Prostate gland (tissue), 2 donors: ENCODE measurements around the gene ESR2. TPM values are rescaled to one million over a fixed set of nuclear protein-coding genes. Genes with fewer than 3 reads are reported as not detected.

Experiments
- DNase-seq: peaks from one replicate; pipeline ENCODE4 v3.0.0-alpha.2; 2019; ENCODE audit warnings: low spot score
- H3K27ac ChIP-seq, 2 donors: fragments of 200-600 bp; sonication (generic); 2 replicates each; pipeline ENCODE4 v1.5.1; 2017 to 2019
- H3K27me3 ChIP-seq: fragments of 200-600 bp; sonication (generic); replicated peaks from 2 replicates; pipeline ENCODE4 v1.5.1; 2019; ENCODE audit not compliant: insufficient read depth
- H3K36me3 ChIP-seq, 2 donors: fragments of 200-600 bp; sonication (generic); 1 replicate in 1 of 2; 2 replicates in 1 of 2; pipeline versions ENCODE4 v1.5.1 to v1.8.1; 2017 to 2019
- H3K4me1 ChIP-seq: fragments of 200-600 bp; sonication (generic); replicated peaks from 2 replicates; pipeline ENCODE4 v1.5.1; 2019
- H3K4me3 ChIP-seq, 2 donors: fragments of 200-600 bp; sonication (generic); 2 replicates each; pipeline ENCODE4 v1.5.1; 2017 to 2019
- H3K9me3 ChIP-seq: fragments of 200-600 bp; sonication (generic); 2 replicates; pipeline ENCODE4 v1.5.1; 2017
- CTCF ChIP-seq, 4 experiments: fragments of 200-600 bp in 2 of 4; fragments of 450-650 bp in 2 of 4; sonication (generic) in 2 of 4; IDR thresholded peaks; 1 replicate in 3 of 4; 2 replicates in 1 of 4; pipeline ENCODE4 v1.5.1; 2016 to 2019; ENCODE audit warnings: antibody characterized with exemption in 4 of 4, mild to moderate bottlenecking in 2 of 4, moderate library complexity in 2 of 4
- POLR2A ChIP-seq: fragments of 450-650 bp; IDR thresholded peaks from one replicate; pipeline ENCODE4 v1.6.1; 2016; ENCODE audit warnings: antibody characterized with exemption, mild to moderate bottlenecking
- POLR2AphosphoS5 ChIP-seq: sonication (generic); formaldehyde crosslinking; IDR thresholded peaks from one replicate; pipeline ENCODE4 v1.6.1; 2017; ENCODE audit warnings: antibody characterized with exemption
- WGBS: methylation state at CpG from one replicate; pipeline ENCODE4 v1.1.5; 2018; 5-methylcytosine and 5-hydroxymethylcytosine counted together
- intact Hi-C: fragments of 100-400 bp; cut with DNase I; formaldehyde crosslinking; loops from one replicate; pipeline ENCODE4 v1.14.2; 2022
- total RNA-seq, 2 donors: library from RNA; depleted of rRNA; stranded (reverse); fragments of >200 nt; gene quantifications; one replicate each; pipeline ENCODE4 v1.1.0, GENCODE V29; 2016

ESR2 gene
- total RNA-seq, 2 donors from 2014 or later = 0.68 to 21.4 TPM

- no peak for DNase-seq
- Histone ChIP-seq H3K27me3 (no peaks in the 10 kb centered on the region), H3K9me3 (no peaks in the 10 kb centered on the region), H3K4me1 (no peaks in the 10 kb centered on the region), H3K36me3 (no peaks in the 10 kb centered on the region), H3K27ac (no peak overlapping the region), H3K4me3 (no peak overlapping the region)
- no peak for TF ChIP-seq CTCF (IDR thresholded peaks at IDR 0.05)
- TF ChIP-seq POLR2AphosphoS5 = no peak
- no peak for TF ChIP-seq POLR2A
- intact Hi-C loops = no loop called here
- WGBS = 94% methylated on average over 2 of the region's 2 CpGs
These were observed 119.0 kb downstream of the ESR2 start for GRCh38 chr14:64174922-64175782.

- H3K9me3 ChIP-seq = no peaks in the 10 kb centered on the region
- H3K27ac ChIP-seq = no peak overlapping the region
- H3K27me3 ChIP-seq = no peaks in the 10 kb centered on the region
- intact Hi-C loops = no loop called here
- H3K4me1 ChIP-seq = no peaks in the 10 kb centered on the region
- H3K4me3 ChIP-seq = no peak overlapping the region
- no peaks in the 10 kb centered on the region for H3K36me3 ChIP-seq
- DNase-seq = no peak
- TF ChIP-seq POLR2AphosphoS5 (no peak), CTCF (IDR thresholded peaks at IDR 0.05) (no peak), POLR2A (no peak)
- WGBS = 96% methylated on average over 8 of the region's 8 CpGs
These were observed 124.0 kb downstream of the ESR2 start for GRCh38 chr14:64170181-64170580.

GRCh38 chr14:64159588-64159987 is 134.6 kb downstream of the ESR2 start:
- TF ChIP-seq CTCF (IDR thresholded peaks at IDR 0.05) (no peak), POLR2A (no peak), POLR2AphosphoS5 (no peak)
- H3K9me3 ChIP-seq = no peaks in the 10 kb centered on the region
- H3K27me3 ChIP-seq = no peaks in the 10 kb centered on the region
- 92% methylated on average over 3 of the region's 3 CpGs for WGBS
- no peak overlapping the region for H3K4me3 ChIP-seq
- H3K27ac ChIP-seq = no peak overlapping the region
- intact Hi-C loops = no loop called here
- no peaks in the 10 kb centered on the region for H3K36me3 ChIP-seq
- DNase-seq = no peak
- H3K4me1 ChIP-seq = no peaks in the 10 kb centered on the region

GRCh38 chr14:64158608-64159007 is 135.6 kb downstream of the ESR2 start:
- H3K4me3 ChIP-seq = no peak overlapping the region
- DNase-seq = no peak
- no peak overlapping the region for H3K27ac ChIP-seq
- no peaks in the 10 kb centered on the region for H3K36me3 ChIP-seq
- intact Hi-C loops = no loop called here
- WGBS = 82% methylated on average over 2 of the region's 2 CpGs
- H3K4me1 ChIP-seq = no peaks in the 10 kb centered on the region
- TF ChIP-seq CTCF (IDR thresholded peaks at IDR 0.05) = no peak
- TF ChIP-seq POLR2AphosphoS5 = no peak
- no peak for TF ChIP-seq POLR2A
- no peaks in the 10 kb centered on the region for H3K9me3 ChIP-seq
- no peaks in the 10 kb centered on the region for H3K27me3 ChIP-seq

- H3K9me3 ChIP-seq = no peaks in the 10 kb centered on the region
- H3K4me1 ChIP-seq = no peaks in the 10 kb centered on the region
- H3K27me3 ChIP-seq = no peaks in the 10 kb centered on the region
- TF ChIP-seq CTCF (IDR thresholded peaks at IDR 0.05) (no peak), POLR2A (no peak), POLR2AphosphoS5 (no peak)
- no peaks in the 10 kb centered on the region for H3K36me3 ChIP-seq
- H3K27ac ChIP-seq = no peak overlapping the region
- WGBS = 91% methylated on average over 8 of the region's 8 CpGs
- H3K4me3 ChIP-seq = no peak overlapping the region
- no peak for DNase-seq
- intact Hi-C loops = no loop called here
These were observed 144.2 kb downstream of the ESR2 start for GRCh38 chr14:64149921-64150320.
